HepG2 (cell line): ENCODE data around the gene SPOCD1. TPM values are rescaled to one million over a fixed set of nuclear protein-coding genes. Genes with fewer than 3 reads are reported as not detected.
A peak's percentile ranks its signal among the peaks of the same experiment; 100 is the strongest.

Source experiments
- MAFK ChIP-seq, 2 experiments: IDR thresholded peaks in 1 of 2; conservative IDR thresholded peaks in 1 of 2; 2 replicates each; pipeline ENCODE4 v1.6.1; 2011; ENCODE audit warnings: improper control_type of control experiment in 2 of 2, low read length in 2 of 2
- MXI1 ChIP-seq: IDR thresholded peaks from 3 replicates; pipeline ENCODE4 v1.6.1; 2012; ENCODE audit warnings: low read depth, low read length, inconsistent platforms, borderline replicate concordance
- MYC ChIP-seq: sonication (generic); formaldehyde crosslinking; IDR thresholded peaks from 2 replicates; pipeline ENCODE4 v1.9.0; 2021; ENCODE audit warnings: missing genetic modification reagents, borderline replicate concordance
- NAIF1 ChIP-seq: sonication (generic); formaldehyde crosslinking; IDR thresholded peaks from 2 replicates; pipeline ENCODE4 v1.5.0; 2020; ENCODE audit warnings: mild to moderate bottlenecking, missing genetic modification reagents, borderline replicate concordance
- SNAPC4 ChIP-seq: sonication (generic); formaldehyde crosslinking; IDR thresholded peaks from 2 replicates; pipeline ENCODE4 v1.4.0; 2020; ENCODE audit warnings: mild to moderate bottlenecking, missing genetic modification reagents
- ZBTB40 ChIP-seq, 2 experiments: fragments of 450-650 bp in 1 of 2; sonication (generic) in 1 of 2; formaldehyde crosslinking in 1 of 2; IDR thresholded peaks; 2 replicates each; pipeline versions ENCODE4 v1.6.1 to v1.8.0; 2016 to 2022; ENCODE audit warnings: antibody characterized with exemption in 1 of 2, mild to moderate bottlenecking in 1 of 2, missing genetic modification reagents in 1 of 2
- ZNF101 ChIP-seq: sonication (generic); formaldehyde crosslinking; IDR thresholded peaks from 2 replicates; pipeline ENCODE4 v1.4.0; 2020; ENCODE audit warnings: mild to moderate bottlenecking, low read depth, missing genetic modification reagents, borderline replicate concordance
- ZNF124 ChIP-seq: sonication (generic); formaldehyde crosslinking; IDR thresholded peaks from 2 replicates; pipeline ENCODE4 v1.4.0; 2020; ENCODE audit warnings: missing genetic modification reagents
- ZNF281 ChIP-seq: sonication (generic); formaldehyde crosslinking; IDR thresholded peaks from 2 replicates; pipeline ENCODE4 v1.4.0; 2020; ENCODE audit warnings: missing genetic modification reagents, borderline replicate concordance
- ZNF367 ChIP-seq: sonication (generic); formaldehyde crosslinking; IDR thresholded peaks from 2 replicates; pipeline ENCODE4 v1.4.0; 2020; ENCODE audit warnings: missing genetic modification reagents, borderline replicate concordance
- polyA plus RNA-seq, 8 experiments: library from polyadenylated mRNA; depleted of rRNA in 3 of 8; stranded (reverse) in 7 of 8; unstranded in 1 of 8; fragments of >200 nt; fragmentation: Illumina TruSeq in 4 of 8; extraction: Trizol in 4 of 8; gene quantifications; 2 replicates each; pipeline versions ENCODE4 v1.2.1 to v1.2.3, GENCODE V29; 2011 to 2016; ENCODE audit warnings: low read depth in 4 of 8, missing spikeins in 1 of 8, mixed read lengths in 1 of 8; ENCODE audit not compliant: insufficient read depth in 1 of 8
- total RNA-seq, 5 experiments: library from RNA; depleted of rRNA; stranded (reverse); fragments of >200 nt; fragmentation: Illumina TruSeq; extraction: Trizol; gene quantifications; 2 replicates each; pipeline ENCODE4 v1.2.3, GENCODE V29; 2016; ENCODE audit warnings: low read depth in 1 of 5

SPOCD1 gene
- total and polyA plus RNA-seq, 2 of the 13 experiments (the other 11 are each of a cell fraction or from before 2014, with no cell fraction given) = 0.24 to 0.29 TPM

- TF ChIP-seq ZNF367 (CRISPR knock-in tag) (no peak), SNAPC4 (CRISPR knock-in tag) (0 out of 2 replicates have a peak, but pooled peaks have one; percentile 57), MAFK (conservative IDR thresholded peaks at IDR 0.05 in 1 of 2, IDR thresholded peaks at IDR 0.05 in 1 of 2; ENCODE audit: low read length in 2 of 2) (no peak), ZBTB40 (IDR thresholded peaks at IDR 0.05) (no peak), ZBTB40 (CRISPR knock-in tag; IDR thresholded peaks at IDR 0.05) (no peak), NAIF1 (CRISPR knock-in tag) (no peak), MXI1 (peak; percentile 29; the same call in 1 of the 3 replicates), ZNF101 (no peak), ZNF124 (no peak), MYC (no peak; the same call in 1 of the 2 replicates), ZNF281 (CRISPR knock-in tag) (peak; percentile 92)
Observed at GRCh38 chr1:31789259-31790065, 26.4 kb downstream of the SPOCD1 start (continued).
